ENCODE measurements around the gene COP1.
"Not testable (repeated sequence)": the region's sequence is repeated elsewhere in the genome, so short reads cannot be mapped to it uniquely, and the experiment has no call there.

COP1 gene

GRCh38 chr1:176043537-176043936 lies 163.5 kb downstream of the COP1 start:
- no peak for DNase-seq

- no peak for DNase-seq
These were observed 173.2 kb downstream of the COP1 start for GRCh38 chr1:176033881-176034280.

- no peak for DNase-seq
These were observed 173.6 kb downstream of the COP1 start for GRCh38 chr1:176033474-176033873.

GRCh38 chr1:176032040-176032645 lies 174.9 kb downstream of the COP1 start:
- no peak for DNase-seq

- no peak for DNase-seq
These were observed 177.5 kb downstream of the COP1 start for GRCh38 chr1:176029609-176030008.

GRCh38 chr1:176029155-176029554 lies 177.9 kb downstream of the COP1 start:
- no peak for DNase-seq

GRCh38 chr1:176027934-176028333 lies 179.2 kb downstream of the COP1 start:
- not testable (repeated sequence) for DNase-seq

- no peak for DNase-seq
These were observed 184.5 kb downstream of the COP1 start for GRCh38 chr1:176022574-176022973.

- no peak for DNase-seq
These were observed 189.4 kb downstream of the COP1 start for GRCh38 chr1:176017722-176018121.

GRCh38 chr1:176009951-176010350 lies 197.1 kb downstream of the COP1 start:
- DNase-seq, result no peak

GRCh38 chr1:176007756-176008389 lies 199.2 kb downstream of the COP1 start:
- not testable (repeated sequence) for DNase-seq

GRCh38 chr1:175994660-175995059 lies 212.4 kb downstream of the COP1 start:
- DNase-seq, result not testable (repeated sequence)

GRCh38 chr1:175992825-175993224 lies 214.3 kb downstream of the COP1 start:
- not testable (repeated sequence) for DNase-seq

GRCh38 chr1:175992202-175992601 lies 214.9 kb downstream of the COP1 start:
- not testable (repeated sequence) for DNase-seq

- no peak for DNase-seq
These were observed 222.3 kb downstream of the COP1 start for GRCh38 chr1:175984813-175985212.

- DNase-seq, result no peak
These were observed 222.9 kb downstream of the COP1 start for GRCh38 chr1:175984057-175984812.

- DNase-seq, result not testable (repeated sequence)
These were observed 223.7 kb downstream of the COP1 start for GRCh38 chr1:175983363-175983762.

- no peak for DNase-seq
These were observed 226.0 kb downstream of the COP1 start for GRCh38 chr1:175981128-175981527.

- no peak for DNase-seq
These were observed 228.2 kb downstream of the COP1 start for GRCh38 chr1:175978926-175979325.

- no peak for DNase-seq
These were observed 228.6 kb downstream of the COP1 start for GRCh38 chr1:175978476-175978875.

- no peak for DNase-seq
These were observed 230.0 kb downstream of the COP1 start for GRCh38 chr1:175976865-175977642.

GRCh38 chr1:175969231-175969630 lies 237.9 kb downstream of the COP1 start:
- no peak for DNase-seq
